Measurements from ENCODE around the gene PPM1F. TPM values are rescaled to one million over a fixed set of nuclear protein-coding genes. Genes with fewer than 3 reads are reported as not detected.
"Not testable (repeated sequence)": the region's sequence is repeated elsewhere in the genome, so short reads cannot be mapped to it uniquely, and the experiment has no call there.

The PPM1F gene
- total RNA-seq, 1 experiment from 2014 or later, result 24.6 TPM

DNA sequence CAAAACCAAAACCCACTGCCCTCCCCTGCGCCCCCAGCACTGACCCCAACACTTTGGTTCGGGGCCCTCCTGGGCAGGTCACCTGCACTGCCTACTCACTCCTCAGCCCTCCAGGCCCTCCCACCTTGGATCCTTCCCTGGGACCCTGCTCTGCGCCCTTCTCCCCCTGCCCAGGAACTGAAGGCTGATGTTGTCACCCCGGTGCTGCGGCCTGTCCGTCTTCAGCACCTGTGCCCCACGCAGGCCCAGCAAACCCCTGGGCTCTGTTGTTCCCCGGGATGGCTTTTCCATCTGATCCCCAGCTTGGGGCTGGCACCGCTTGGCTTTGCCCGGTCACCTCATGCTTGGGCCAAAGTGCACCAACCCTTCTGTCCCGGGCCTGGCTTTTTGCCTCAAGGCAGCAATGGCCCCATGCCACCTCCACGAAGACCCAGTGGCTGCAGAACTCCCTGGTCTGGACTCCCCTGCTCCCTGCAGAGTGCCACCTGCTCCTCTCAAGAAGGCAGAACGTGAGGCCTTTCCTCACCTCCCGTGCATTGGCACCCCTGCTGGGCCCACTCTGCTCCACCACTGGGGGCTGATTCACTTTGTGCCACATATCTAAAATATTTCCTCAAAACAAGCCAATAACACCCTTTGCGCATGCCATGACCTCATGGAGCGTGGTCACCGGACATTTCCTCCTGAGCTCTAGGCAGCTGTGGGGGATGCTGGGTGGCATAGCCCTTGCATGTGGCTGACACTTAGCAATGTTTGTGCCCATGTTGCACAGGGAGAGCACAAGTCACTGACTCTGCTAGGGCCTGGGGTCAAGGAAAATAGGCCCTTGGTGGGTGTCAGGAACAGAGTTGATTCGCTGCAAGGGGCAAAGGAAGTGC lies 8.8 kb downstream of the PPM1F start:
- DNase-seq (ENCODE audit: extremely low read depth, low read depth), result no peak

DNA sequence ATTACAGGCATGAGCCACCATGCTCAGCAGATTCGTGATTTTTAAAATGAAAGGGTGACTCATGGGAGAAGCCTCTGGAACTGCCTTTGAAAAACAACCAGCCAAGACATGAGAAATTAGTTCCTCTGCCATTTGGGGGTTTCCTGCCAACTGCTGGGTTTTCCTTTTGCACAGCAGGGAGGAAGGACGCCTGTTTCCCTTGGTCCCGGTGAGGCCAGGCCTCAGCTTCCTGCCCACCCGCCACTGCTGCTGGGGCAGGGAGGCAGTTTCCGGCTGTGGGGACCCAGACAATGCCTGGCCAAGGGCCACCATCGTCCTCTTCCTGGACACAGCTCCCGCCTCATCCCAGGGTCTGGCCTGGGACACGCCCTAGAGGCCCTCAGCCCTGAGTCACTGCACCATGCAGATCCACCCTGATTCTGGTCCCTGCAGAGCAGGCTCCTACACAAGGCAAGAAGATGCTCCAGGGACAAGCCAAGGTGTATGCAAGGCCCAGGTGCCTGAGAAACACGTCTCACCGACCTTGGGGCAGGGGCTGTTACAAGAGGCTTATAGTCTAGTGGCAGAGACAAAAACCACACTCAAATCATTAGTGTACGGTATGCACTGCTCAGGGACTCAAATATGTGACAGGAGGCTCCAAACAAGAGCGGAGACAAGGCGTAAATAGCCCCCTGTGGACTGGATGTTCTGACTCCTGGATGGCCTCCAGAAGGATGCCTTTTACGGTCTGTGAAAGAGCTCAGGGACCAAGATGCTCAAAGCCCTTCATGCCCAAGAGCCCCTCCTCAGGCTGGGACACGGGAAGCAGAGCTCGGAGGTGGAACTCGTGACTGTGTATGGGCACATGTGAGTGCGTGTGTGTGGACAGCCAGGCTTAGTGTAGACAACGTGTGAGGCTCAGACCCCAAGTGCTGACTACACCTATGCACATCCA lies 10.0 kb downstream of the PPM1F start:
- peak; percentile 32 for DNase-seq (ENCODE audit: extremely low read depth, low read depth)

DNA sequence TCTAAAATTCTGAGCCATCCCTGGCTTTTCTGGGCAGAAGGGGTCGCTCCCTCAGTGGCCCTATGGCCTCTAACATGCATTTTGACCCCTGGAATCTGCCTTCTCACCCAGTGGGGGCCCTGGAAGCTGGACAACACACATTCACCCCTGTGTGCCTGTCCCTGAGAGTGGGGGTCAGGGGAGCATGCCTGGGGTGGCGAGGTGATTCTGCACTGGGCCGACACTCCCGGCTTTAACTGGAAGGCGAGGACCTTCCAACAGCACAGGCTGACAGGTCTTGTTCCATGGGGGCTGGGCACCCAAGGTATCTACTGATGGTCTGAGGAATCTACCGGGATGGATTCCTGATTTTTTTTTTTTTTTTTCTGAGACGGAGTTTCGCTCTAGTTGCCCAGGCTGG lies 10.7 kb downstream of the PPM1F start:
- no peak for DNase-seq (ENCODE audit: extremely low read depth, low read depth)

DNA sequence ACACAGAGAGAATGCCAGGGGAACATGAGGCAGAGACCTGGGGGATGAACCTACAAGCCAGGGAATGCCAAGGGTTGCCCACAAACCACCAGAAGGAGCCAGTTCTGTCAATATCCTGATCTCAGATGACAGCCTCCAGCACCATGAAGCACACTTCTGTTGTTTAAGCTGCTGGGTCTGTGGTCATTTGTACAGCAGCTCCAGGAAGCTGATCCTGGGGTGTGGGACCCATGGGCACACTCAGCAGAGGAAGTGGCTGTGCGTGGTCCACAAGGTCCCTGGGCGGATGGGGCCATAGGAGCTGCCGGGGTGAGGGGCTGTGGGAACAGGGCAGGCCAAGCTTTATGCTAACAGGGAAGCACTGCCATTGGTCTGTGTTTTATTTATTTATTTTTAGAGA lies 12.1 kb downstream of the PPM1F start:
- DNase-seq (ENCODE audit: extremely low read depth, low read depth), result no peak

DNA sequence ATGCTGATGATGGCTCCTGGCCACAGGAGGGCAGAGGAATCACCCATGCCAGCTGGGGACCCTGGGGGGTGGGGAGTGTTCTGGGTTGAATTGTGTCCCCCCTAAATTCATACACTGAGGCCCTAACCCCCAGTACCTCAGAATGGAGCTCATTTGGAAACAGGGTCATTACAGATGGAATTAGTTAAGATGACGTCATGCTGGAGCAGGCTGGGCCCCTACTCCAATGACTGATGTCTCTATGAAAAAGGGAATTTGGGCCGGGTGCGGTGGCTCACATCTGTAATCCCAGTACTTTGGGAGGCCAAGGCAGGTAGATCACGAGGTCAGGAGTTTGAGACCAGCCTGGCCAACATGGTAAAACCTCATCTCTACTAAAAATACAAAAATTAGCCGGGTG lies 12.7 kb downstream of the PPM1F start:
- not testable (repeated sequence) for DNase-seq (ENCODE audit: extremely low read depth, low read depth)

DNA sequence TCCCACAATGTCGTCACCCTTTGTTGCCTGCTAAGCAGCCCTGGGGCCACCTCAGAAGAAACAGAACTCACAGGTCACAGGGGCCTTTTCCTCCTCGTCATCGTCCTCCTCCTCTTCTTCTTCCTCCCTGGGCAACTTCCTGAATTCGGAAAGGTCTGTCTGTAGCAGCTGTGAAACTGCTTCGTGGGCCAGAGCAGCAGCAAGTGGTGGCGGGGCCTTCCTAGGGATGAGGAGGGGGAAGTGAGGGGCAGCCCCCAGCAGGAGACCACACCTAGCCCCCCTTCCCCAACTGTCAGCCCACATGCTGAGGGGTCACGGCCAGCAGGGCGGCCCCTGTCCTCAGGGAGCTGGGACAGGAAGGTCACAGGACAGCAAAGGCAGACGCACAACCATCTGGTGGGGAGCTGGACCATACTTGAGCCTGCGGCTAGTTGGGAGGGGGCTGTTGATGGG lies 13.2 kb downstream of the PPM1F start:
- DNase-seq (ENCODE audit: extremely low read depth, low read depth), result no peak

DNA sequence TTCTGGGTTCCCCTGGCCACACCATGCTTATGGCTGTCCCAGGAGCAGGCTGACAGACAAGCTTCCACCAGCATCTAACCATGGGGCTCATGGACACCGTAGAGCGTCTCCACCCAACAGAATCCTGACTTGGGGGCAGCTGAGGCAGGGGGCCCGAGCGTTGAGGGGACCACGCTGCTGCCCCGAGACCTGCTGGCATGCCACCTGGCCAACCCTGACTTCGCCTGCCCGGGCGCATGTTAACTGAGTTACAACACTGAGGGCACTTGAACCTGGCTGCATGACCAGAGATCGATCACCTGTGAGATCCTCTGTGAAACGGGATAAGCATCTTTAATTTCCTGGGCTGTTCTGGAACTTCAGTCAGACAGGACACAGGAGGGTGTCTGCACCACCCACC lies 13.7 kb downstream of the PPM1F start:
- no peak for DNase-seq (ENCODE audit: extremely low read depth, low read depth)

DNA sequence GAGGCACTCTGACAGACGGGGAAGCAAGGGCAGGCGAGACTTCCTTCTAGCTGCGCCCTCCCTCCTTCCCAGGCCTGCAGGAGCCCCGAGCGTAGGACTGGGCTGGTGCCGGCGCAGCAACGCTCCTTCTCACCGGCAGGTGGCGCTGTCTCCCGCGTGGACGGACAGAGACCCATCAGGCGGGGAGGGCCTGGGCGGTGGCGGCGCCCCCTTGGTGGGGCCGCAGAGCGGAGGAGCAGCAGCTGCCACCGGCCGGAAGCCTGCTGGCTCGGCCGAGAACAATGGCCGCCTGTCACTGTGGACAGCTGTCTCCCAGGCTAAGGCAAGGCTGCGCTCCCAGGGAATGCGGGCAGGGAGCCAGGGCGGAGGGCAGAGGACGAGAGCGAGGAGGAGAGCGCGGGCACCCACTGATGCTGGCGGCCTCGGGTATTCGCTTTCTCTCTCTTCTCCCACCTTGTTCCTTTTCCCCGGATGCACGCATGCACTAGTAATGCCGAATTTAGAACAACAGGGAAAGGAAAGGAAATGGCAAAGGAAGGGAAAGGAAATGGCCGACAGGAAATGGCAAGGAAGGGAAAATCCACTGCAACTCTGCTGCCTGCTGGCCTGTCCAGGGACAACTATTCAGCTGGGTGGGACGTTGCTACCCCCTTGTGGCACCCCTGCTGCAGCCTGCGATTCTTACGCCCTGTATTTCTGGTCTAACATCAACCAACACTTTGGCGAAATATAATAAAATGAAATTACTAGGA lies 14.4 kb downstream of the PPM1F start:
- peak; percentile 77 for DNase-seq (ENCODE audit: extremely low read depth, low read depth)

DNA sequence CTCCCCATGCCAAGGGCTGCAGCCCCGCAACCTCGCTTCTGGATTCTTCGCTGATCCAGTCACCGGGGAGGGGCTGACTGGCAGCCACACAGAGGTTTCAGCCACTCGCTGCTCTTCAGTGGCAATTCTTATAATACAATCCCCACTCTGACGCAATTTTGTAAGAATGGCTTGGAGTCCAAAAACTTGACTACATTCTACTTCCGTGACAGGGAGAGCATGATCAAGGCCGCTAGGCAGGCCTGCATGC lies 14.9 kb downstream of the PPM1F start:
- no peak for DNase-seq (ENCODE audit: extremely low read depth, low read depth)

DNA sequence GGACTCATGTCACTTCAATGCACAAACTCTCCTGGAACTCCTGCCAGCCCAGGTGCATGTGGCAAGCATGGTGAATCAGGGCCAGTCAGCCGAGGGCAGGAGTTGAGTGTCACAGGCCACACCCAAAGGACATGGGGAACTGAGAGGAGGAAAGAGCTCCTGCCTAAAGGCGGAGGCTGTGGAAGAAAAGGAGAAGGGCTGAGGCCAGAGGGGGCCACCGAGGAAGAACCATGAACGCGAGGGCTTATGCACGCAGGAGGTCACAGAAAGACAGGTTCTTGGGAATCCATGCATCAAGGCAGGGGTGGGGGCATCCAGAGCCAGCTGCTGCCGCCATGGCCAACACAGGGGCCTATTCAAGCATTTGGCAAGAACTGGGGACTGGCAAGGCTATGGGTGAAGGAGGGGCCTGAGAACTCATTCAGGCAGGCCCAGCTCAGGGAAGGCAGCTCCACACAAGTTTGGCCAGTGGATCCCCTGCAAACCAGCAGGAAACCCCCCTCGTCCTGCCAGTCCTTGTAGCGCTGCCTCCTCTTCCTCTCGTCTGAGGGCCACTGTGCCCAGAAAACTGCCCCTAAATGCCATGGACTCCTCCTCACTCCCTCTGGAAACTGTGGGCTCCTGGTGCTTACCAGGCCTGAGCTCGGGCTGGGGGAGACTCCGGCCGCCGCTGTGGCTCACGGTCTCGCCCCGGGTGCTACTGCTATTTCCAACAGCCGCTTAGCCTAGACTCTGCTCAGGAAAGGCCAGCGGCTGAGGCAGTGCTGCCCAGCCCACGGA lies 15.4 kb downstream of the PPM1F start:
- no peak for DNase-seq (ENCODE audit: extremely low read depth, low read depth)

DNA sequence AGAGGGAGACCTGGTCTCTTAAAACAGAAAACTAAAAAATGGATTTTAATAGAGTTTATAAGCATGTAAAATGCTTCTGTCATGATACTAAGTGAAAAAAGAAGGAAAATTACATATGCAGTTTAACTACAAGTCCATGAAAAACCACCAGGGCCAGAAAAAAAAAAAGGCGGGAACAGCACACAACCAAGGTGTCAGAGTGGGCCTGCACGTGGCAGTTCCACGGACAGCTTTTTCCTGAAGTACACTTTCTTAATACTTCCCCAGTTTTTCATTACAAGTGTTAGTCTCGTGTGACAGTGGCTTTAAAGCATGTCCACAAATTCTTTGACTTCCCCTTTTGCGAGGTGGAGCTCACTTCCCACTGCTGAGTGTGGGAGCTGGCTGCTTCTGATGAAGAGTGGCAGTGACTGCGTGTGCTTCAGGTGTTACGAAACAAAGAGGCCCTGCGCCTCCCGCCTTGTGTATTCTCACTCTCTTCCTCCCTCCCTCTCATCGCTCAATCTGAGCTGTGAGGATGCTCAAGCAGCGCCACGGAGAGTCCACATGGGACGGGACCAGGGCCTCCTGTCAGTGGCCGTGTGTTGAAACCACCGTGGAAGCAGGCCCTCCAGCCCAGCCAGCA lies 16.4 kb downstream of the PPM1F start:
- DNase-seq (ENCODE audit: extremely low read depth, low read depth), result no peak

DNA sequence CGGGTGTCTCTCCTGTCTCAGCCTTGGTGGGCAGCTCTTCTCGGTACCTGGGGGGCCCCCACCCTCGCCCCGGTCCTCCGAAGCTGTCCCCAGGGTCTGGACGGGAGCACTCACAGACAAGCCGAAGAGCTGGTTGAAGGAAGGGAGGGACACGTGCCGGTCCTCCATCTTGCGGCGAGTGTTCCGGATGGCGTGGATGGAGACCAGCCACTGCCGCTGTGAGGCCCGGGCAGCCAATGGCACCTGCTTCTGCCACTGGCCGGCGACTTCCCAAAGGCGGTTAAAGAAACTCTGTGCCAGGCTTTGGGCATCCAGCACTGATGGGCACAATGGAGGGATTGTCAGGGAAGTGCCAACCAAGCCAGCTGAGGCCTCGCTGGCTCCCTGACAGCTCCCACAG lies 18.7 kb downstream of the PPM1F start:
- no peak for DNase-seq (ENCODE audit: extremely low read depth, low read depth)

DNA sequence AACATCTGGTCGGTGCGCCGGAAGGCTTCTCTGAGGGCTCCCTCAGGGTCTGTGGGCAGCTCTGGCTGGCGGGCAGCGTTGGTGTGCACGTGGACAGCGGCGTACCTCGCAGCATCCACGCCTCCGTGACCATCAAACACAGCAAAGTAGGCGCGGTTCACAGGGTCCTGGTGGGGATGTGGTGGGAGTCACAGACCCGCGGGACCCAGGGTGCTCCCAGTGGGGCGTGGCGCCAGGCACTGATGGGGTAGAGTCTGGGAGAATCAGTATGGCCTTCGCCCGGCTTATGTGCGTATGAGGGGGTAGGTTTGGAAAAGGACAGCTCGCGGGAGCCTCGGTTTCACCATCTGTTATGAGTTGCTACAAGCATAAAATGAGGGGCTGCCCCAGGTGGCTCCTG lies 19.2 kb downstream of the PPM1F start:
- DNase-seq (ENCODE audit: extremely low read depth, low read depth), result no peak

DNA sequence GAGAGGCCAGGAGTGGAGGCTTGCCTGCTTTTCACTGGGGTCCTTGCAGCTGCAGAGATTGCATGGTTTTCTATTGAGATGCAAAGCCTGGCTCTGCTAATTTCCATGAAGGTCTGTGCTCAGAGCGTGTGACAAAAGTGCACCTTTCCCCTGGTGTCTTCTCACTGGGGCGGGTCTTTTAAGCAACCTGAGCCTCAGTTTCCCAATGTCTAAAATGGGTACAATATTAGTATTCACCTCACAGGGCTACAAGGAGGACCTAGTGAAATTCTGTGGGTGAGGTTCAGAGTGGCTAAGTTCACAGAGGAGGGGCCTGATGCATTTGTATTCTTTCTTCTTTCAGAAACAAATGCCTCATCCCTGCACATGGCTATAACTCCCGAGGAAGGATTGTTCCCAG lies 20.3 kb downstream of the PPM1F start:
- no peak for DNase-seq (ENCODE audit: extremely low read depth, low read depth)

DNA sequence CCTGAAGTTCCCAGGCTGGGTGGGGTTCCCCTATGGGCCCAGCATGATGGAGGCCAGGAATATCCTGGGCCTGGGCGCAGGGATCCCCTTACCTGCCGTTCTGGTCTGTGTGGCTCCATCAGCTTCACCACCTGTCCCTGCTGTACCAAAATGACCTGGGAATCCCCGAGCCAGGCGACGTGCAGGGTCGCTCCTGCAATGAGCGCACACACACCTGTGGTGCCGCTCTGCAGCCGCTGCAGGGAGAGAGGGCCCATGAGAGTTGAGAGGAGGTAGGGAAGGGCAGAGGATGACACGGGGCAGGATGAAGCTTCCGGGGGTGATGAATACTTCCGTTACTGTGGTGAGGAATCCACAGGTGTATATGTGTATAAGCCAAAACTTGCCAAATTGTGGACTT lies 21.6 kb downstream of the PPM1F start:
- DNase-seq (ENCODE audit: extremely low read depth, low read depth), result no peak

DNA sequence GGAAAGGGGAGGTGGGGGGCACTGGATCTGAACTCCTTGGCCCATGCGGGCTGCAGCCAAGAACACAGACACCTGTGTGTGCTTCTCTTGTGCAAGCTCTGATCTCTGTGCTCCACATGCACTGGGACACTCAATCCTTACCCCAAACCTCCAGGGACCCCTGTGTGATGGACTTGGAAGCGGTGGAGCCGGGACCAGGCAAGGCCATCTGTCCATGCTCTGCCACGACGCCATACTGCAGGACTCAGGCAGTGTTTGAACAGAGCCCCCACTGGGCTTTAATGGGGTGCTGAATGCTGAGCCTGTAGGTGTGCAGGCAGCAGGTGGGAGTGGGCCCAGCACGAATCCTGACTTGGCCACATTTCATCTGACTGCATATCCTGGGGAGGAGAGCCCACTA lies 23.4 kb downstream of the PPM1F start:
- no peak for DNase-seq (ENCODE audit: extremely low read depth, low read depth)

DNA sequence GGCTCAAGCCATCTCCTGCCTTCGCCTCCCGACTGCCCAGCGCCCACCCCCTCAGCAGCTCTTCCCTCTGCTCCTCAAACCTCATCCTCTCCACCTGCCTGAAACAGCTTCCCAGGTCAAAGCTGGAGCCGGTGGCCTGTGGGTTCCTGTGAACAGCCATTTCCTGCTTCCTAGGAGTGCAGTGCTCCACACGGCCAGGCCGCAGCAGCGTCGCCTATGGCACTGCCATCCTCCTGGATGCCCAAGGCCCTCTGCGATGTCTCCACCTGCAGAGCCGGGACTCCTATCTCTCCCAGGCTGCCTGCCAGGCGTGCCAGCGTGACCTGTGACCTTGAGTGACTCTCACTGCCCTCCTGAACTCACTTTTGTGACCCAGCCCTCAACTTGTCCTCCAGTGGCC lies 24.6 kb downstream of the PPM1F start:
- no peak for DNase-seq (ENCODE audit: extremely low read depth, low read depth)

DNA sequence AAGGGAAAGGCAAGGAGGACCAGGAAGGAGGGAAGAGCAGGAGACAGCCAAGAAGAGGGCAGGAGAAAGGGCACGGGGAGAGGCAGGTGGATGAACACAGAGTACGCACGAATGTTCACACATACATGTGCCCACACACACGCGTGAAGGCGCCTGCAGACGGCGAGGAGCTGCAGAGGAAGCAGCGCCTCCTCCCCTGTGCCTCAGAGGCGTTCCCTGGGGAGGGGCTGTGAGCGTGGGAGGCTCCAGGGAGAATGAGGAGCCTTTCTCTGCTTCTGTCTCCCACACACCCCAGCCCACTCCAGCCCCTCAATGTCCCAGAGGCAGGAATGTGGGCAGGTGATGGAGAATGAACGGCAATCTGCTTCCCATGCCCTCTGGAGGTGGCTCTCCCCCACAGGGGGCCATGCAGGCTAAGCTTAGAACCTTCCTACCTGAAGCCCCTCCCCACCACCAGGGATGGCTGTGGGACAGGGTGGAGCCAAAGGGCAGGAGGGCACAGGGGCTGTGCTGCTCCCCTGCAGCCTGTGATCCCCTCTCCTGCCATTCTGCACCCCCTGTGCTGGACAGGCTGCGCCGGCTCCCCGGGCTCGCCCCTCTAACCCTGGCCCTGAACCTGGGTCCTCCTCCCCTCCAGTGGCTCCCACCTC lies 25.3 kb downstream of the PPM1F start:
- no peak for DNase-seq (ENCODE audit: extremely low read depth, low read depth)

DNA sequence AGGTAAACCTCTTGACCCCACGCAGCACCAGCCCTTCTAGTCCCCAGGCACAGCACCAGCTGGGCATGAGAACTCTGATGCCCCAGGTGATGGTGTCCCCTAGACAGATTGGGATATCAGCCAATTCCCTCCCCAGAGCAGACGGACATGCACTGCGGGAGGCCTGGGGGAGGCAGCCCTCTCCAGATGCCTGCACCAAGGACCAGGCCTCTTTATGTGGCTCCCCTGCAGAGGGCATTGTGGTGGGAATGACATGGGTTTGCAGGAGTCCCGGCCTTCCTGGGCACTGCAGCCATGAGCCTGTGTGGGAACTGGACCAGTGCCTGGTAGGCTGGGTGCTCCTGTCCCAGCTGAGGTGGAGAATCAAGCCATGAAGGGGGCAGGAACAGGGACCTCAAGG lies 25.9 kb downstream of the PPM1F start:
- no peak for DNase-seq (ENCODE audit: extremely low read depth, low read depth)

DNA sequence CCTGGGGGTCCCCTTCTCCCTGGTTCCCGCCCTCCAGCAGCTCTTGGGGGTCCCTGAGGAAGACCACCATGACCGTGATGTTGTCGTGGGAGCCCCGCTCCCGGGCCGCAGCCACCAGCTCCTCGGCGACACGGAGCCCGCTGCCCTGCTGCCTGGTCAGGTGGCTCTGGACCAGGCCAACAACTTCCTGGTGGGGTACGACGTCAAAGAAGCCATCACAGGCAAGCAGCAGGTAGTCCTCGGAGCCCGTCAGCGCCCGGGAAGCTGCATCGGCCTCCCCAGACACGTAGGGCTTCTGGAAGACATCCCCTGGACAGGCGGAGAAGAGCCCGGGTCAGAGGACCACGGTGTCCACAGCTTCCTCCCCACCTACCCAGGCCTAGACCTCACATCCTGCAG lies 29.5 kb downstream of the PPM1F start:
- no peak for DNase-seq (ENCODE audit: extremely low read depth, low read depth)

All from NCI-H460 (cell line).